ENCODE data around the gene PSIP1. TPM values are rescaled to one million over a fixed set of nuclear protein-coding genes. Genes with fewer than 3 reads are reported as not detected.

Gene PSIP1
- total and polyA plus RNA-seq, 9 of the 15 experiments (the other 6 are each of a cell fraction or from before 2014, with no cell fraction given), result 18.8 to 119 (median 59.9) TPM

DNA sequence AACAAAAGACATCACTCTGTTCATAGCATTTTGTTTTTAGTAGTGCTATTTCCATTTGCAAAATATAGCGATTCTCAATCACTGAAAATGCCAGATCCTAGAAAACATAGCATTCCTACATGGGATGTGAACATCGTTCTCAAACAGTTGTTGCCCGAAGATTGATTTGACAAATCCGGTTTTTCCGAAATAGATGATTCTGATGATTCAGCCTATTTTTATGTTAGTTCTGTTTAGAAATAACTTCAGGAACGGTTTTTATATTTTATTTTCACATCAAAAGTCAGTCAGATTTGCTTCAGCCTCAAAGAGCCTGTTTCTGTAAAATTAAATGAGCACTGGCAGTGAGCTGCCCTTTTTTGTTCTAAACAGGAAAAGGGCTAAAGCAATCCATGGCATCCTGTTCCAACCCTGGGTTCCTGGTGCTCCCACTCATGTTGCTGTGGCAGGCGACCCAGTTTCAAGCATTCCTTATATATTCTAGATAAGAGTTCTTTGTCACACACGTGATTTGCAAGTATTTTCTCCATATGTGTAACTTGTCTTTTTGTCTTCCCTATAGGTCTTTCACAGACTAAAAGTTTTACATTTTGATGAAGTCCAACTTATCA, 14.2 kb upstream of the PSIP1 start:
- Histone ChIP-seq H2AFZ (ENCODE audit: low read depth, low read length) (no peak overlapping the region), H3K4me1 (replicated peaks in 1 of 2; ENCODE audit: control insufficient read depth in 2 of 2, insufficient read depth in 2 of 2, low read length in 2 of 2) (peaks cover 0 to 3% of the 10 kb centered on the region in 2 experiments; a peak in 1 of 5 replicates), H3K9ac (ENCODE audit: insufficient read depth in 1 of 2, low read depth in 2 of 2, low read length in 2 of 2) (no peak overlapping the region), H3K4me3 (no peak overlapping the region), H3K27ac (ENCODE audit: extremely low read depth, low read depth, low read length) (no peak overlapping the region), H3K4me2 (ENCODE audit: insufficient read depth, low read length) (no peak overlapping the region), H3K9me1 (ENCODE audit: control insufficient read depth, insufficient read depth, low read length) (no peaks in the 10 kb centered on the region), H3K27me3 (ENCODE audit: control insufficient read depth in 2 of 2, insufficient read depth in 2 of 2, low read length in 2 of 2) (no peaks in the 10 kb centered on the region), H3K79me2 (ENCODE audit: control insufficient read depth, insufficient read depth, low read length) (no peaks in the 10 kb centered on the region), H3K36me3 (ENCODE audit: control insufficient read depth, insufficient read depth, low read length) (no peaks in the 10 kb centered on the region), H3K9me3 (replicated peaks; ENCODE audit: control insufficient read depth, insufficient read depth, low read depth, low read length) (no peaks in the 10 kb centered on the region), H4K20me1 (replicated peaks; ENCODE audit: control insufficient read depth, insufficient read depth, low read length) (no peaks in the 10 kb centered on the region)
- 0 out of 2 replicates have a peak, but pooled peaks have one; percentile 13 for TF ChIP-seq MAFG (tag; conservative IDR thresholded peaks at IDR 0.05)
- TF ChIP-seq XRCC5 (IDR thresholded peaks at IDR 0.05; ENCODE audit: low read depth, low read length), result no peak
- TF ChIP-seq C11orf30 (IDR thresholded peaks at IDR 0.05; ENCODE audit: low read depth), result peak; percentile 35; the same call in 1 of the 2 replicates
- no peak for TF ChIP-seq ZNF134 (CRISPR knock-in tag; conservative IDR thresholded peaks at IDR 0.05)
- TF ChIP-seq ZNF316 (IDR thresholded peaks at IDR 0.05), result peak; percentile 62
- BruUV-seq (replicated peaks), result no TSS peak
- ChIA-PET CTCF (ENCODE audit: low intra/inter-chr PET ratio) (no interaction called here), POLR2A (no interaction called here)
- DNase-seq (ENCODE audit: extremely low read depth in 1 of 4, low spot score in 3 of 4) (no peak), FAIRE-seq (no peak), ATAC-seq (no peak)
- intact Hi-C loops (cut with micrococcal nuclease), result no loop called here
- WGBS (ENCODE audit: insufficient coverage, low coverage, missing lambda C conversion rate), result 14% methylated on average over 8 of the region's 8 CpGs
- in situ Hi-C loops (cut with MboI), result no loop called here

DNA sequence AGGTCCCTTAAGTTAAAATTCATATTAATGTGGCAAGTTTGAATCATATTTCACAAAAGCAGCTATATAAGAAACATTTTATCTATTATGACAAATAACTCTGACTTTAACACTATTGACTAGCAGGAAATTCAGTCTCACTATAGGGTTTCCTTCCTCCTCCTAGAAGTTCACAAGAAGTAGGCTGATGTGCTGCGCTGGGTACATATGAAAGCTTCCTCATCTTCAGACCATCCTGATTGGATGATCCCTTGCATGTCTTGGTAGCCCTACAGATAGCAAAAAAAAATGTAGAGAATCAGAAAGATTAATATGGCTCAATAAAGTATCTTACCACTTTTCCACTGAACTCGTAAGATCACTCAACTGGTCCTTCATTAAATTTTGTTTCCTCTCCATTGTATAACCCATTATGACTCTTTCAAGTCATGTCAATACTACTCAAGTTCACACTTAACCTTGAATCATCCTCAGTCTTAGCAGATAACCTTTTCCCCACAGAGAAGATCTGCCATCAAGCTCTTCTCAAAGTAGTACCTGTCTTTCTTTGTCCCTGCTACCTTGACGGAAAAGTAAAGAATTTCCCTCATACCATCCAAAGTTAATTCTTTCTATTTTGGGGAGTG, 11.5 kb upstream of the PSIP1 start:
- H3K36me3 ChIP-seq (ENCODE audit: control insufficient read depth, insufficient read depth, low read length), result no peaks in the 10 kb centered on the region
- no peaks in the 10 kb centered on the region for H3K9me3 ChIP-seq (replicated peaks; ENCODE audit: control insufficient read depth, insufficient read depth, low read depth, low read length)
- ATAC-seq (no peak), FAIRE-seq (no peak), DNase-seq (ENCODE audit: extremely low read depth in 1 of 4, low spot score in 3 of 4) (no peak)
- 0 out of 2 replicates have a peak overlapping the region, but pooled peaks have one; percentile 4 for H2AFZ ChIP-seq (ENCODE audit: low read depth, low read length)
- 49% methylated on average over 3 of the region's 3 CpGs for WGBS (ENCODE audit: insufficient coverage, low coverage, missing lambda C conversion rate)
- H3K4me1 ChIP-seq (replicated peaks in 1 of 2; ENCODE audit: control insufficient read depth in 2 of 2, insufficient read depth in 2 of 2, low read length in 2 of 2), result no peaks in the 10 kb centered on the region
- in situ Hi-C loops (cut with MboI), result no loop called here
- H4K20me1 ChIP-seq (replicated peaks; ENCODE audit: control insufficient read depth, insufficient read depth, low read length), result no peaks in the 10 kb centered on the region
- BruUV-seq (replicated peaks), result no TSS peak
- H3K4me2 ChIP-seq (ENCODE audit: insufficient read depth, low read length), result no peak overlapping the region
- ChIA-PET POLR2A (no interaction called here), CTCF (ENCODE audit: low intra/inter-chr PET ratio) (interaction anchor here (0.6 kb wide), 1 partner anchor 8 kb away, joined by 3 read pairs; no protein-coding TSS in a partner anchor)
- H3K4me3 ChIP-seq, result no peak overlapping the region
- H3K9me1 ChIP-seq (ENCODE audit: control insufficient read depth, insufficient read depth, low read length), result no peaks in the 10 kb centered on the region
- no peaks in the 10 kb centered on the region for H3K79me2 ChIP-seq (ENCODE audit: control insufficient read depth, insufficient read depth, low read length)
- no peaks in the 10 kb centered on the region for H3K27me3 ChIP-seq (ENCODE audit: control insufficient read depth in 2 of 2, insufficient read depth in 2 of 2, low read length in 2 of 2)
- H3K9ac ChIP-seq (ENCODE audit: insufficient read depth in 1 of 2, low read depth in 2 of 2, low read length in 2 of 2), result no peak overlapping the region
- no peak overlapping the region for H3K27ac ChIP-seq (ENCODE audit: extremely low read depth, low read depth, low read length)
- intact Hi-C loops (cut with micrococcal nuclease), result no loop called here
- no peak for TF ChIP-seq LCOR (CRISPR knock-in tag; IDR thresholded peaks at IDR 0.05)
- TF ChIP-seq MBD2 (IDR thresholded peaks at IDR 0.05; ENCODE audit: borderline replicate concordance, low read depth), result no peak
- no peak for TF ChIP-seq ZNF146 (CRISPR knock-in tag; IDR thresholded peaks at IDR 0.05; ENCODE audit: unreplicated experiment)
- TF ChIP-seq CREB1 (IDR thresholded peaks at IDR 0.05), result no peak
- TF ChIP-seq CREB1 (CRISPR knock-in tag; IDR thresholded peaks at IDR 0.05), result no peak
- TF ChIP-seq RFX1 (IDR thresholded peaks at IDR 0.05), result no peak
- no peak for TF ChIP-seq ARNT (IDR thresholded peaks at IDR 0.05)

Measured in K562 (cell line).